Endothelial cell of umbilical vein (primary cell): ENCODE data around the gene MYL5. TPM values are rescaled to one million over a fixed set of nuclear protein-coding genes. Genes with fewer than 3 reads are reported as not detected.

Source experiments
- BruUV-seq: library from RNA; stranded (reverse); fragments of 400-500 nt; replicated peaks from 2 replicates; lab custom pipeline; 2021; lab: Mats Ljungman, UMichigan
- CTCF ChIA-PET: fragments of 300-600, 350-600 bp; sonication (Branson Sonifier 250); formaldehyde crosslinking; loops from one replicate; lab custom pipeline; 2021; ENCODE audit warnings: antibody characterized with exemption, inconsistent platforms; lab: Charles Lee
- POLR2A ChIA-PET: fragments of 300-600, 350-600 bp; sonication (Branson Sonifier 250); formaldehyde crosslinking; loops from one replicate; lab custom pipeline; 2021; ENCODE audit warnings: antibody characterized with exemption, inconsistent platforms; lab: Charles Lee
- DNase-seq: peaks from one replicate; pipeline ENCODE4 v3.0.0-alpha.2; 2011; ENCODE audit warnings: low read depth, low spot score
- FAIRE-seq: peaks from 2 replicates; lab custom pipeline; 2011; peaks lifted over from hg19 to GRCh38; lab: Jason Lieb, UNC
- H2AFZ ChIP-seq: 2 replicates; pipeline ENCODE4 v1.6.0; 2012; ENCODE audit warnings: low read depth, low read length, control low read depth, inconsistent platforms
- H3K27ac ChIP-seq: 2 replicates; pipeline ENCODE4 v1.5.1; 2011; ENCODE audit warnings: low read depth, mild to moderate bottlenecking, control low read depth, low read length, moderate library complexity; ENCODE audit not compliant: insufficient read depth
- H3K27me3 ChIP-seq, 2 experiments: 2 replicates each; pipeline versions ENCODE4 v1.6.0 to v1.6.1; 2011; ENCODE audit warnings: low read length in 2 of 2, mixed read lengths in 1 of 2; ENCODE audit not compliant: control insufficient read depth in 2 of 2, insufficient read depth in 2 of 2
- H3K36me3 ChIP-seq, 2 experiments: 2 replicates in 1 of 2; 3 replicates in 1 of 2; pipeline ENCODE4 v1.5.1; 2011; ENCODE audit warnings: low read length in 2 of 2, mild to moderate bottlenecking in 1 of 2, moderate library complexity in 1 of 2; ENCODE audit not compliant: control insufficient read depth in 2 of 2, insufficient read depth in 2 of 2; ENCODE audit errors: extremely low read depth in 1 of 2
- H3K4me1 ChIP-seq: 3 replicates; pipeline ENCODE4 v1.5.1; 2011; ENCODE audit warnings: mild to moderate bottlenecking, low read length; ENCODE audit not compliant: control insufficient read depth, insufficient read depth; ENCODE audit errors: extremely low read depth
- H3K4me2 ChIP-seq: 2 replicates; pipeline ENCODE4 v1.6.1; 2011; ENCODE audit warnings: low read length, control low read depth, mixed read lengths; ENCODE audit not compliant: insufficient read depth
- H3K4me3 ChIP-seq, 3 experiments: fragments of 200-600 bp in 1 of 3; sonication (generic), shearing (Covaris generic) in 1 of 3; replicated peaks in 1 of 3; 2 replicates each; pipeline ENCODE4 v1.5.1; 2011 to 2016; ENCODE audit warnings: control low read depth in 3 of 3, low read length in 3 of 3, mild to moderate bottlenecking in 2 of 3, inconsistent platforms in 1 of 3, low read depth in 1 of 3, moderate library complexity in 1 of 3; ENCODE audit not compliant: insufficient read depth in 1 of 3
- H3K79me2 ChIP-seq: 2 replicates; pipeline ENCODE4 v1.6.0; 2012; ENCODE audit warnings: low read length, inconsistent platforms; ENCODE audit not compliant: control insufficient read depth, insufficient read depth
- H3K9ac ChIP-seq: replicated peaks from 2 replicates; pipeline ENCODE3; 2011; ENCODE audit warnings: low read length, control low read depth; ENCODE audit not compliant: insufficient read depth; ENCODE audit errors: extremely low read depth
- H3K9me1 ChIP-seq: replicated peaks from 3 replicates; pipeline ENCODE4 v1.6.0; 2011; ENCODE audit warnings: mild to moderate bottlenecking, low read length; ENCODE audit not compliant: control insufficient read depth, insufficient read depth; ENCODE audit errors: extremely low read depth
- H3K9me3 ChIP-seq: replicated peaks from 2 replicates; pipeline ENCODE4 v1.5.1; 2012; ENCODE audit warnings: low read length, inconsistent platforms; ENCODE audit not compliant: control insufficient read depth, insufficient read depth
- H4K20me1 ChIP-seq: replicated peaks from 2 replicates; pipeline ENCODE3; 2011; ENCODE audit warnings: mild to moderate bottlenecking, low read length; ENCODE audit not compliant: control insufficient read depth, insufficient read depth; ENCODE audit errors: extremely low read depth
- CTCF ChIP-seq, 2 donors: IDR thresholded peaks; 1 replicate in 1 of 2; 2 replicates in 1 of 2; pipeline ENCODE4 v1.5.1; 2011; ENCODE audit warnings: low read length in 2 of 2, mild to moderate bottlenecking in 2 of 2, moderate library complexity in 2 of 2, control low read depth in 1 of 2, inconsistent platforms in 1 of 2, low read depth in 1 of 2; ENCODE audit not compliant: insufficient read depth in 1 of 2; ENCODE audit errors: extremely low read depth in 1 of 2
- EZH2 ChIP-seq: IDR thresholded peaks from 2 replicates; pipeline ENCODE4 v1.6.1; 2012; ENCODE audit warnings: borderline replicate concordance, low read depth, mild to moderate bottlenecking, moderate library complexity, low read length, inconsistent platforms; ENCODE audit not compliant: severe bottlenecking
- FOS ChIP-seq: IDR thresholded peaks from 2 replicates; pipeline ENCODE4 v1.6.1; 2011; ENCODE audit warnings: mild to moderate bottlenecking, low read length, moderate library complexity, borderline replicate concordance; ENCODE audit not compliant: insufficient read depth
- GATA2 ChIP-seq: IDR thresholded peaks from 2 replicates; pipeline ENCODE4 v1.7.0; 2011; ENCODE audit warnings: low read depth, mild to moderate bottlenecking, moderate library complexity, mixed read lengths, low read length; ENCODE audit not compliant: insufficient read length, insufficient read depth
- JUN ChIP-seq: IDR thresholded peaks from 2 replicates; pipeline ENCODE4 v1.6.1; 2011; ENCODE audit warnings: borderline replicate concordance, low read depth; ENCODE audit not compliant: insufficient read length, insufficient read depth
- MYC ChIP-seq: IDR thresholded peaks from one replicate; pipeline ENCODE4 v1.6.1; 2011; ENCODE audit warnings: mild to moderate bottlenecking, low read depth, low read length
- POLR2A ChIP-seq: IDR thresholded peaks from 2 replicates; pipeline ENCODE4 v1.6.1; 2012; ENCODE audit warnings: low read depth, mild to moderate bottlenecking, control low read depth, low read length
- POLR2AphosphoS5 ChIP-seq: IDR thresholded peaks from 2 replicates; pipeline ENCODE4 v1.6.1; 2012; ENCODE audit warnings: low read depth, mild to moderate bottlenecking, control low read depth, low read length, moderate library complexity; ENCODE audit not compliant: insufficient read depth
- dilution Hi-C: fragments of 300-500 bp; cut with MboI; formaldehyde crosslinking; loops from one replicate; pipeline ENCODE4 v1.15.0; 2019; ENCODE audit warnings: low sequenced_read_pairs; ENCODE audit not compliant: extremely low pct_ligation_motif_present
- intact Hi-C: fragments of 100-400 bp; cut with micrococcal nuclease; formaldehyde crosslinking; loops from one replicate; pipeline ENCODE4 v1.10.0; 2022
- polyA plus RNA-seq, 4 experiments: library from polyadenylated mRNA; depleted of rRNA in 3 of 4; stranded (reverse) in 3 of 4; unstranded in 1 of 4; fragments of >200 nt; gene quantifications; 2 replicates each; pipeline versions ENCODE4 v1.2.1 to v1.2.3, GENCODE V29; 2011 to 2012; ENCODE audit warnings: missing spikeins in 1 of 4
- total RNA-seq: library from RNA; stranded (reverse); gene quantifications from 2 replicates; pipeline ENCODE4 v1.2.3, GENCODE V29; 2021
- TF ChIP-seq, protein P1 (sequence below): IDR thresholded peaks from 2 replicates; pipeline ENCODE4 v1.6.1; 2011; ENCODE audit not compliant: insufficient read depth, insufficient read length

MYL5 gene
- total and polyA plus RNA-seq, 2 donors (not counting 3 experiments of a cell fraction or from before 2014, with no cell fraction given), result 12.3 to 13.4 TPM

DNA sequence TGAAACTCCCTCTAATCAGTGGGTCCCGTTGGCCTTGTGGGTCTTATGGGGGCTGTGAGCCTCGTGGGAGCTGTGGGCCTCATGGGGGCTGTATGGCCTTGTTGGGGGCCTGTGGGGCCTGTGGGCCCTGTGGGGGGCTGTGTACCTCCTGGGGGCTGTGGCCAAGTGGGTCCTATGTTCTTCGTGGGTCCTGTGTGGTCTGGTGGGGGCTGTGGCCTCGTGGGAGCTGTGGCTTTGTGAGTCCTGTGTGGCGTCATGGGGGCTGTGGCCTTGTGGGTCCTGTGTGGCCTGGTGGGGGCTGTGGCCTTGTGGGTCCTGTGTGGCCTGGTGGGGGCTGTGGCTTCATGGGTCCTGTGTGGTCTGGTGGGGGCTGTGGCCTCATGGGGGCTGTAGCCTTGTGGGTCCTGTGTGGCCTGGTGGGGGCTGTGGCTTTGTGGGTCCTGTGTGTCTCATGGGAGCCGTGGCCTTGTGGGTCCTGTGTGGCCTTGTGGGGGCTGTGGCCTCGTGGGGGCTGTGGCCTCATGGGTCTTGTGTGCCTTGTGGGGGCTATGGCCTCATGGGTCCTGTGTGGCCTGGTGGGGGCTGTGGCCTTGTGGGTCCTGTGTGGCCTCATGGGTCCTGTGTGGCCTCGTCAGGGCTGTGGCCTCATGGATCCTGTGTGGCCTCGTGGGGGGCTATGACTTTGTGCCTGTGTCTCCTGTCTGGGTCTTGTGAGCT, 38.7 kb downstream of the MYL5 start:
- Histone ChIP-seq H3K79me2 (peaks cover 85% of the 10 kb centered on the region), H3K36me3 (peaks cover 2 to 9% of the 10 kb centered on the region in 2 experiments), H3K27me3 (no peaks in the 10 kb centered on the region), H3K9me3 (no peaks in the 10 kb centered on the region), H4K20me1 (peaks cover 8% of the 10 kb centered on the region), H3K4me3 (no peak overlapping the region), H3K27ac (no peak overlapping the region), H3K9me1 (no peaks in the 10 kb centered on the region), H2AFZ (no peak overlapping the region), H3K4me1 (peaks cover 6% of the 10 kb centered on the region), H3K4me2 (no peak overlapping the region), H3K9ac (no peak overlapping the region)
- no peak for FAIRE-seq
- no peak for DNase-seq
- TF ChIP-seq POLR2AphosphoS5, result no peak
- no TSS peak for BruUV-seq
- ChIA-PET POLR2A (no interaction called here), CTCF (no interaction called here)
- dilution Hi-C loops, result no loop called here
- intact Hi-C loops, result no loop called here

DNA sequence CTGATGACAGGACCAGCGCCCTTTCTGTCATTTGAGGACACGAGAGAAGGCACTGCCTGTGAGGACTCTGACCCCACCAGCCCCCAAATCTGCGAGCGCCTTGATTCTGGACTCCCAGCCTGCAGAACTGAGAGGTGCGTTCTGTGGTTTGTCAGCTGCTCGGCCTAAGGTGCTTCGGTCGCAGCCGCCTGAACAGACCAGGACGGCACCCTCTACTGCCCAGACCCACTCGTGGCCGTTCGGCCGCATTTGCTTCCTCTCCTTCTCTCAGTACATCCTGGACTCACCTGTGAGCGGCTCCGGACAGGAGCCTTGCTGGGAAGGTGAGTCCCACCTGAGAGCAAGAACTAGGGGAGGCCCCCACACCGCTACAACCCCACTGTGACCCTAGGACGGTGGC, 39.7 kb downstream of the MYL5 start:
- Histone ChIP-seq H3K9me3 (no peaks in the 10 kb centered on the region), H3K4me3 (no peak overlapping the region), H3K9me1 (no peaks in the 10 kb centered on the region), H2AFZ (no peak overlapping the region), H3K27me3 (no peaks in the 10 kb centered on the region), H3K9ac (no peak overlapping the region), H3K27ac (no peak overlapping the region), H3K4me2 (no peak overlapping the region), H3K79me2 (peaks cover 82% of the 10 kb centered on the region), H3K4me1 (no peaks in the 10 kb centered on the region), H3K36me3 (peaks cover 0 to 9% of the 10 kb centered on the region in 2 experiments), H4K20me1 (peaks cover 8% of the 10 kb centered on the region)
- BruUV-seq, result no TSS peak
- no peak for TF ChIP-seq FOS
- TF ChIP-seq, protein P1, sequence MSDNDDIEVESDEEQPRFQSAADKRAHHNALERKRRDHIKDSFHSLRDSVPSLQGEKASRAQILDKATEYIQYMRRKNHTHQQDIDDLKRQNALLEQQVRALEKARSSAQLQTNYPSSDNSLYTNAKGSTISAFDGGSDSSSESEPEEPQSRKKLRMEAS, result no peak
- no peak for TF ChIP-seq GATA2
- no peak for TF ChIP-seq JUN
- no peak for TF ChIP-seq CTCF (IDR thresholded peaks at IDR 0.05; ENCODE audit: extremely low read depth in 1 of 2, insufficient read depth in 1 of 2, low read depth in 1 of 2, low read length in 2 of 2)
- TF ChIP-seq POLR2AphosphoS5, result no peak
- TF ChIP-seq MYC, result no peak
- no peak for TF ChIP-seq EZH2
- no peak for TF ChIP-seq POLR2A
- intact Hi-C loops, result no loop called here
- CTCF ChIA-PET, result no interaction called here
- FAIRE-seq (no peak), DNase-seq (no peak)
- dilution Hi-C loops, result no loop called here
- POLR2A ChIA-PET, result no interaction called here
